HG03108 (cell line): ENCODE results near the gene FOXO6.
A peak's percentile ranks its signal among the peaks of the same experiment; 100 is the strongest.

Experiments used
- ATAC-seq: cut with Tn5 transposase; IDR thresholded peaks from one replicate; pipeline ENCODE4 v1.9.1; 2021; ENCODE audit warnings: moderate library complexity; ENCODE audit not compliant: unreplicated experiment

Gene FOXO6

DNA sequence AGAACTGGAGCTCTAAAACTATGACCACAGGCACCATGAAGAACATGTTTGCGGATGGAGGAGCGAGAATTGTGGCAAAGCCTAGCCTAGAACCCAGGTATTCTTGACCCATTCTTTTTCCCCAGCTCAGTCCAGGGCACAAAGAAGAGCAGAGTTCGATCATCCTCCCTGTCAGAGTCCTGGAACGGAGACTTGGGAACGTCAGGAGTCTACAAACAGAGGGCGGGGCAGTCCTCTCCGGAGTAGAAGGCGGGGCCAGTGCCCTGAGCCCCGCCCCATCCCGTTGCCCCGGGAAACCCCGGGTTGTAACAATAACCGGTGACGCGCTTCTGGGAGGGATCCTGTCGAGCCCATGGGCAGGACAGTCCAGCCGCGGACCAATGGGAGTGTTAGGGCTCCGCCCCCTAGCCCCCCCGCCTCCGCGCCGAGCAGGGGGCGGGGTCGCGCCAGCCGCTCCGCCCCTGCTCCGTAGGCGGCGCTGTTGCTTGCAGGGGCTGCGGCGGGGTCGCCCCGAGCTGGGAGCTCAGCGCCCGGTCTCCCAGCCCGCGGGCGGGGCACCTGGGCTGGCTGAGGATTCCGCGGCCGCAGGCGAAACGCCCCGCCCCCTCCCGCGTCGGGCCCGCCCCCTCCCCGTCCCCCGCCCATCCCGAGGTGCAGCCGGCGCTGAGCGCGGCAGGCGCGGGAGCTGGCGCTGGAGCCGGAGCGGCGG lies at the start of gene FOXO6:
TSS of gene FOXO6 (plus strand) at position 649 of the 709 bp plus-strand sequence.
- ATAC-seq = peak; percentile 91

GRCh38 chr1:41312991-41313645 lies 48.1 kb upstream of the FOXO6 start:
- ATAC-seq = no peak

GRCh38 chr1:41313661-41314131 lies 47.5 kb upstream of the FOXO6 start:
- no peak for ATAC-seq

GRCh38 chr1:41314376-41315145 lies 46.7 kb upstream of the FOXO6 start:
- no peak for ATAC-seq

- ATAC-seq = no peak
Measured at GRCh38 chr1:41315146-41315822, 46.0 kb upstream of the FOXO6 start.

DNA sequence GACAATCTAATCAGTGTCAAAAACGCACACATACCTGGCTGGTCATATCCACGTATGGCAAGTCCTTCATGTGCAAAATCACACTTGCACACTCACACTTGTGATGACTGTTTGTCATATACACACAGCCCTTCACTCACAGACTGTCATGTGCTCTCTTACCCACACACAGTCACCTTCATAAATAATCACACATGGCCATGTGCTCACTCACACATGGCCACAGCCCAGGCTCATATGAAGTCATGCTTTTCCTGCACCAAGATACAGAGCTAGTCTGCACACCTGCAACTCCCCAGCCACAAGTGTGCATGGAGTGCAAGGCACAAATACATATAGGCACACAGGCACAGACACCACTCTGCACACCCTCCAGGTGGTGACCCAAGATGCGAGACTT lies 45.4 kb upstream of the FOXO6 start:
- ATAC-seq = no peak

DNA sequence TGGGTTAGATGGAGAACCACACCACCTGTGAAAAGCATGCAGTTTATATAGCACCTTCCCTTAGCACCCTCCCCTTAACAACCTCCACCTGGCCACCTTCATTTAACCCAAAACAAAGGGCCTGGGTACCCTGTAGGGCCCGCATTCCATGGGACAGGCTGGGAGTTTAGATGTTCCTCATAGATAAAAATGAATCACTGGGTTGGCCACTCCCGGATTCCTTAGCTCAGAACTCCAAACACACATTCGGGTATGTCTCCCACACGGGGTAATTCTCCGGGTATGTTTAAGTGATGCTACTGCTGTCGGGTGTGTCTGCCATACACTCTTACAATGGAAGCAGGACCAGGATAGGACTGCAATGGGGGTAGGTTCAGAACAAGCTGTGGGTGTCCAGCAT lies 43.9 kb upstream of the FOXO6 start:
- ATAC-seq = no peak

DNA sequence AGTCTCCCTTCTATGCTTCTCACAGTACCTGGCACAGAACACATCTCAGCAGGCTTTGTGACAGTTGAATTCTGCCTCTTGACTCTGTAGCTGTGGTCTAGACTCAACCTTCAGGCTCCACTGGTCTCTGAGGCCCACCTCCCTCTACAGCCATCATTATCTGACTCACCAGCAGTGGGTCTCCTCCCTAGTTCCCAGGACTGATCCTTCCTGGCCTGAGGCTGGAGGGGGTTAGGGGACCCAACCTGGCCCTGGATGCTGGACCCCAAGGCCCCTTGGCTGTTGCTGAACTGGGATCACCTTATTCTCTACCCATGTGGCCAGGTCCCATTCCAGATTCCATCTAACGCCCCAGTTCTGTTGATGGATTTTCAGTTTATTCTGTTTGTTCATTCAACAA lies 43.1 kb upstream of the FOXO6 start:
- no peak for ATAC-seq

GRCh38 chr1:41319106-41319755 lies 42.0 kb upstream of the FOXO6 start:
- ATAC-seq = no peak

GRCh38 chr1:41319807-41320711 lies 41.2 kb upstream of the FOXO6 start:
- ATAC-seq = no peak

GRCh38 chr1:41320895-41321676 lies 40.1 kb upstream of the FOXO6 start:
- ATAC-seq = no peak

DNA sequence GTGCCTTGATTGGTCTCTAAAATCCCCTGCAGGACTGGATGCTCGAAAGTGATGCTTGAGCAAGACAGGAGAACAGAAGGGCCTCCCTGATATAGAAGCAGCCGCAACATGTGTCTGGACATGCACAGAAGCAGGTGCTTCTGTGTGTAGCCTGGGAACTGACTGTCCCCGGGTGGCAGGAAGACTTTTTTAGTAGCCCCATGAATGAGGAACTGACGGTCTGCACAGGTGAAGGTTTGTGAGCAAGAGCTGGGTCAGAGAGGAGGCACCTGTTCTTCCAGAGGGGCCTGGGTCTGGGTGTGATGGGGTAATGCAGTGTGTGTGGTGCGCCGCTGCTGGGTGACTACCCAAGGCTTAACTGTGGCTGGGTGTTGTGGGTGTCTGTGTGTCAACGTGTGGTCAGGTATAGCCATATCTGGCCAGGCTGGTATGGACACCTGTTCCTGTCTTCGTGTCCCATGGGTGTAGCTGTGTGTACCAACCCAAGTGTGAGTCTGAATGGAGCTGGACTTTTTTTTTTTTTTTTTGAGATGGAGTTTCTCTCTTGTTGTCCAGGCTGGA lies 39.1 kb upstream of the FOXO6 start:
- no peak for ATAC-seq

GRCh38 chr1:41322835-41323234 lies 38.4 kb upstream of the FOXO6 start:
- ATAC-seq = no peak

GRCh38 chr1:41323243-41323642 lies 38.0 kb upstream of the FOXO6 start:
- no peak for ATAC-seq

DNA sequence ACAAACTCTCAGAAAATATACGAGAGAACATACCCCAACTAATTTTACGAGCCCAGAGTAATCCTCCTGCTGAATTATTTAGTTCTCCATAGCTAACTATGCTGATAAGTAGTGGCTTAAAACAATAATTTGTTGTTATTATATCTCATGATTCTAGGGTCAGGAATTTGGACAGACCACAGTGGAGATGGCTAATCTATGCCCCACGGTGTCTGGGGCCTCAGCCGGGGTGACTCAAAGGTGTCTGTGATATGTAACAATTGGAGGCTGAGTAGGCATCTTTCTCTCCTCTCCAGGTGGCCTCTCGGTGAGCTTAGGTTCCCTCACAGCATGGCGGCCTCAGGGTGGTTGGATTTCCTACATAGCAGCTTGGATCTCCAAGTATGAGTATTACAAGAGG lies 35.4 kb upstream of the FOXO6 start:
- ATAC-seq = no peak

- no peak for ATAC-seq
Measured at GRCh38 chr1:41327383-41327999, 33.7 kb upstream of the FOXO6 start.

- no peak for ATAC-seq
Measured at GRCh38 chr1:41328001-41328615, 33.1 kb upstream of the FOXO6 start.
